ENCODE measurements around the gene EMP3.

DNA sequence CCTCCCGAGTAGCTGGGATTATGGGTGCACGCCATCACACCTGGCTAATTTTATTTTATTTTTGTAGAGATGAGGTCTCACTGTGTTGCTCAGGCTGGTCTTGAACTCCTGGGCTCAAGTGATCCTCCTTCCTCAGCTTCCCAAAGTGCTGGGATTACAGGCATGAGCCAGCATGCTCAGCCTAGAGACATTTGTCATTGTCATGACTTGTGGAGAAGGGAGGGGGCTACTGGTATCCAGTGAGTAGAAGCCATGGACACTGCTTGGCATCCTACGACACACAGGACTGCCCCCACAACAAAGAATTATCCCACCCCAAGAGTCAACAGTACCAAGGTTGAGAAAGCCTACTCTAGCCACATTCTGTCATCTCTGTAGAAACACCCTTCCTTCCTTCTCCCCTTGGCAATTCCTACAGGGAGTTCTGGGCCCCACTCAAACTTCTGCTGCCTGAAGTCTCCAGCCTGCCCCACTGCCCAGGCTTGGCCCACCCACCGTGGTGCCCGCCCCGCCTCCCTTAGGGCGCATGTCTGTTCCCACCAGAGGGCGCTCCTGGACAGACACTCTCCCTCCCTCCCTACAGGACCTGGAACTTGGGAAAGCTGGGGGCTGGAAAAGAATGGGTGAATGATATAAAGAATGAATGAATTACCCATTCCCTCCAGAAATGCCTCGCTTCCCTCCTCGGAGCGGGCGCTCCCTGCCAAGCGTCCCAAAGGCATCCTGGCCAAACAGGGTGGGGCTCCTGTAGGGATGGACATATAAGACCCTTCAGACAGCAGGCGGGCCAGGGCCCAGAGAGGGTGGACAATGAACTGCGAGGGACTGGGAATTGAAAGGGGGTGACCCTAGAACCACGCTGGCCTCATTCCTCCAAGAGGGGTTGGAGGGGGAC lies 5.5 kb upstream of the EMP3 start:
- TF ChIP-seq, protein P1, sequence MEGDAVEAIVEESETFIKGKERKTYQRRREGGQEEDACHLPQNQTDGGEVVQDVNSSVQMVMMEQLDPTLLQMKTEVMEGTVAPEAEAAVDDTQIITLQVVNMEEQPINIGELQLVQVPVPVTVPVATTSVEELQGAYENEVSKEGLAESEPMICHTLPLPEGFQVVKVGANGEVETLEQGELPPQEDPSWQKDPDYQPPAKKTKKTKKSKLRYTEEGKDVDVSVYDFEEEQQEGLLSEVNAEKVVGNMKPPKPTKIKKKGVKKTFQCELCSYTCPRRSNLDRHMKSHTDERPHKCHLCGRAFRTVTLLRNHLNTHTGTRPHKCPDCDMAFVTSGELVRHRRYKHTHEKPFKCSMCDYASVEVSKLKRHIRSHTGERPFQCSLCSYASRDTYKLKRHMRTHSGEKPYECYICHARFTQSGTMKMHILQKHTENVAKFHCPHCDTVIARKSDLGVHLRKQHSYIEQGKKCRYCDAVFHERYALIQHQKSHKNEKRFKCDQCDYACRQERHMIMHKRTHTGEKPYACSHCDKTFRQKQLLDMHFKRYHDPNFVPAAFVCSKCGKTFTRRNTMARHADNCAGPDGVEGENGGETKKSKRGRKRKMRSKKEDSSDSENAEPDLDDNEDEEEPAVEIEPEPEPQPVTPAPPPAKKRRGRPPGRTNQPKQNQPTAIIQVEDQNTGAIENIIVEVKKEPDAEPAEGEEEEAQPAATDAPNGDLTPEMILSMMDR (IDR thresholded peaks at IDR 0.05; ENCODE audit: low read depth, low read length) = peak; percentile 98
- no peak for TF ChIP-seq EZH2phosphoT487 (IDR thresholded peaks at IDR 0.05; ENCODE audit: low read depth)

Measured in OCI-LY3 (cell line).